ENCODE data around the gene RENBP.

RENBP gene

DNA sequence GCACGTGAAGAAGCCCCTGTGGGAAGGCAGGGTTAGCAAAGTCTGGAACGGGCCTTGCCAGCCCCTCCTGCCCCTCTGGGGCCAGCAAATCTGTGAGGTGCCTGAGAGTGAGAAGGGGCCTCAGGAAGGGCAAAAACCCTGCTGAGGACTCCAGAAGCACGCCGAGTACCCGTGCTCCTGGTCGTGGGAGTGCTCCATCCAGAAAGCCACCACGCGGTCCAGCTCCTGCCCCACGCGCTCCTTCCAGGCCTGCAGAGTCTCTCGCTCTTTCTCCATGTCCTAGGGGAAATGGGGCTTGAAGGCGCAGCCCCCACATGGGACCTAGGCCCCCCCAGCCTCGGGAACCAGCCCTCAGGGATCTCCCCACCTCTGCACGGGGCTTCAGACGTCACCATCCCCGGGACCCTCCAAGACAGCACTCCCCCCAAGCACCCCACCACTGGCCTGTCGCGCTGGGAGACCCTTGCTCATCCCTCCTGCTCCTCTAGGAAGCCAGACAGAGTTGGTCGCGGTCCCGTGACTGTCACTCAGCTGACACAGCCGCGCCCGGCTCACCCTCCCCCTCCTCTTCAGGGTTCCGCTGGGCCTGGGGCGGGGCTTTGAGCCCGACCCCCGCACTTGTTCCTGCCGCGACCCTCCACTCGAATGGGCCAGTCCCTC is at the start of gene RENBP:
RENBP (minus strand) TSS at position 504 of the 660 bp plus-strand sequence; CDS start at position 471, 33 bp downstream.
- H3K4me3 ChIP-seq (ENCODE audit: low read depth, low read length): no peak within 1 kb of the TSS
- H3K27me3 ChIP-seq (ENCODE audit: control insufficient read depth, insufficient read depth, low read length): no peaks in the 10 kb centered on the region
- no peaks in the 10 kb centered on the region for H3K4me1 ChIP-seq

DNA sequence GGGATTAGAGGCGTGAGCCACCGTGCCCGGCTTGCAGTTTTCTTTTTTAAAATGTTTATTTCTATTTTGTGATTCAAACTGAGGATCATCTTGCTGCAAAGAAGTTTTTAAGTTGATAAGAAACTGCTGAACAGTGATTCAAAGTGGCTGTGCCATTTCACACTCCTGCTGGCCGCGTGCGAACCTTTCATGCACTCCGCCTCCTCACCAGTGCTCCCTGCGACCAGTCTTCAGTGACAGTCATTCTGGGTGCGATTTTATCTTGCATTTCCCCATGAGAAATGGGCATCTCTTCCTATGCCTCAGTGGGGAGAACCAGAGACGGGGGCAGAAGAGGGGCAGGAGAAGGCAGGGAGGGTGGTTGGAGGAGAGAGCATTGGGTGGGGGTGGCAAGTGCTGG is 49.5 kb upstream of the RENBP start:
- Histone ChIP-seq H3K79me2 (no peaks in the 10 kb centered on the region), H3K27ac (no peak overlapping the region), H2AFZ (no peak overlapping the region), H3K9me3 (ENCODE audit: control insufficient read depth, low read length) (no peaks in the 10 kb centered on the region), H3K4me2 (ENCODE audit: low read length) (no peak overlapping the region), H3K27me3 (ENCODE audit: control insufficient read depth, insufficient read depth, low read length) (no peaks in the 10 kb centered on the region), H3K4me3 (ENCODE audit: low read depth, low read length) (no peak overlapping the region), H3K36me3 (ENCODE audit: control insufficient read depth, insufficient read depth, low read length) (no peaks in the 10 kb centered on the region), H3K4me1 (no peaks in the 10 kb centered on the region), H3K9ac (no peak overlapping the region)
- TF ChIP-seq, protein P1, sequence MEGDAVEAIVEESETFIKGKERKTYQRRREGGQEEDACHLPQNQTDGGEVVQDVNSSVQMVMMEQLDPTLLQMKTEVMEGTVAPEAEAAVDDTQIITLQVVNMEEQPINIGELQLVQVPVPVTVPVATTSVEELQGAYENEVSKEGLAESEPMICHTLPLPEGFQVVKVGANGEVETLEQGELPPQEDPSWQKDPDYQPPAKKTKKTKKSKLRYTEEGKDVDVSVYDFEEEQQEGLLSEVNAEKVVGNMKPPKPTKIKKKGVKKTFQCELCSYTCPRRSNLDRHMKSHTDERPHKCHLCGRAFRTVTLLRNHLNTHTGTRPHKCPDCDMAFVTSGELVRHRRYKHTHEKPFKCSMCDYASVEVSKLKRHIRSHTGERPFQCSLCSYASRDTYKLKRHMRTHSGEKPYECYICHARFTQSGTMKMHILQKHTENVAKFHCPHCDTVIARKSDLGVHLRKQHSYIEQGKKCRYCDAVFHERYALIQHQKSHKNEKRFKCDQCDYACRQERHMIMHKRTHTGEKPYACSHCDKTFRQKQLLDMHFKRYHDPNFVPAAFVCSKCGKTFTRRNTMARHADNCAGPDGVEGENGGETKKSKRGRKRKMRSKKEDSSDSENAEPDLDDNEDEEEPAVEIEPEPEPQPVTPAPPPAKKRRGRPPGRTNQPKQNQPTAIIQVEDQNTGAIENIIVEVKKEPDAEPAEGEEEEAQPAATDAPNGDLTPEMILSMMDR (IDR thresholded peaks at IDR 0.05): no peak

More for the DNA sequence above, at the start of gene RENBP:
- Histone ChIP-seq H2AFZ (no peak within 1 kb of the TSS), H3K9me3 (ENCODE audit: control insufficient read depth, low read length) (no peaks in the 10 kb centered on the region), H3K27ac (no peak within 1 kb of the TSS), H3K36me3 (ENCODE audit: control insufficient read depth, insufficient read depth, low read length) (no peaks in the 10 kb centered on the region), H3K9ac (no peak within 1 kb of the TSS), H3K79me2 (no peaks in the 10 kb centered on the region), H3K4me2 (ENCODE audit: low read length) (no peak within 1 kb of the TSS)
- TF ChIP-seq, protein P1 (IDR thresholded peaks at IDR 0.05): no peak

DNA sequence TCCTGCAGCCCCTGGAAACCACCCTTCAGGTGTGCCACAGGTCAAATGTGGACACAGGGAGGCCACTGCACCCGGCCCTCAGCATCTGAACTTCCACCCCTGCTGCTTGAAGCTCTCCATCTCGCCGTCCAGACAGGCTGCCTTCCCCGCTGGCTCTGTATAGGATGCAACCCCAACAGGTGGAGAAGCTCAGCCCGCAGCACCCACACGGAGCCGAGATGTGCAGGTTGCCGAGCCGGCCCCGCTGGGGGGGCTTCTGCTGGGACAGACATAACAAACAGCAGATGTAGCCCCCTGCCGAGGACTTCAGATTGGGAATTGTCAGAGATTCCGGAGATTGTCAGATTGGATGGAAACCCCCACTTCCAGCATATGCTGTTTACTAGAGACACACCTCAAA is 48.6 kb upstream of the RENBP start:
- Histone ChIP-seq H3K9me3 (ENCODE audit: control insufficient read depth, low read length) (no peaks in the 10 kb centered on the region), H3K9ac (no peak overlapping the region), H3K4me3 (ENCODE audit: low read depth, low read length) (no peak overlapping the region), H3K27ac (no peak overlapping the region), H3K79me2 (no peaks in the 10 kb centered on the region), H3K36me3 (ENCODE audit: control insufficient read depth, insufficient read depth, low read length) (no peaks in the 10 kb centered on the region), H3K27me3 (ENCODE audit: control insufficient read depth, insufficient read depth, low read length) (no peaks in the 10 kb centered on the region), H3K4me1 (no peaks in the 10 kb centered on the region), H3K4me2 (ENCODE audit: low read length) (no peak overlapping the region), H2AFZ (no peak overlapping the region)
- TF ChIP-seq, protein P1 (IDR thresholded peaks at IDR 0.05): no peak

DNA sequence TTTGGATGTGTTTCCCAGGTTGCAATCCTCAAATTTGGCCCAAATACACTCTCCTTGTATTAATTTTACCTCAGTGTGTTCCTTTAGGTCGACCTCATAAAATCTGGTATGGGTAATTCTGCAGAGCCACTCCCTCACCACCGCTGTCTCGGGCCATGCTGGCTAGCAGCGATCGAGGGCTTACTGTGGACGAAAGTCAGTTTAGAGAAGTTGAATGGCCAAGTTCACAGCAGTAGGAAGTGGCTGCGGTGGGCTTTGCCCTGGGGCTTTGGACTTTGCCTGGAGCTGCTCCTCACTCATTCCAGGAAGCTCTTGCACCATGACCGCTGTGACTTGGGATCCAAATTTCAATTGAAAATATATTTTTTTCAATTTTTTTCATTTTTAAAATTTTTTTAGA is 47.7 kb upstream of the RENBP start:
- H3K4me1 ChIP-seq: no peaks in the 10 kb centered on the region
- H3K36me3 ChIP-seq (ENCODE audit: control insufficient read depth, insufficient read depth, low read length): no peaks in the 10 kb centered on the region
- no peak overlapping the region for H3K27ac ChIP-seq
- TF ChIP-seq, protein P1 (IDR thresholded peaks at IDR 0.05): no peak
- no peaks in the 10 kb centered on the region for H3K9me3 ChIP-seq (ENCODE audit: control insufficient read depth, low read length)
- no peak overlapping the region for H3K9ac ChIP-seq
- no peaks in the 10 kb centered on the region for H3K27me3 ChIP-seq (ENCODE audit: control insufficient read depth, insufficient read depth, low read length)
- no peak overlapping the region for H2AFZ ChIP-seq
- H3K79me2 ChIP-seq: no peaks in the 10 kb centered on the region
- H3K4me3 ChIP-seq (ENCODE audit: low read depth, low read length): no peak overlapping the region
- H3K4me2 ChIP-seq (ENCODE audit: low read length): no peak overlapping the region

DNA sequence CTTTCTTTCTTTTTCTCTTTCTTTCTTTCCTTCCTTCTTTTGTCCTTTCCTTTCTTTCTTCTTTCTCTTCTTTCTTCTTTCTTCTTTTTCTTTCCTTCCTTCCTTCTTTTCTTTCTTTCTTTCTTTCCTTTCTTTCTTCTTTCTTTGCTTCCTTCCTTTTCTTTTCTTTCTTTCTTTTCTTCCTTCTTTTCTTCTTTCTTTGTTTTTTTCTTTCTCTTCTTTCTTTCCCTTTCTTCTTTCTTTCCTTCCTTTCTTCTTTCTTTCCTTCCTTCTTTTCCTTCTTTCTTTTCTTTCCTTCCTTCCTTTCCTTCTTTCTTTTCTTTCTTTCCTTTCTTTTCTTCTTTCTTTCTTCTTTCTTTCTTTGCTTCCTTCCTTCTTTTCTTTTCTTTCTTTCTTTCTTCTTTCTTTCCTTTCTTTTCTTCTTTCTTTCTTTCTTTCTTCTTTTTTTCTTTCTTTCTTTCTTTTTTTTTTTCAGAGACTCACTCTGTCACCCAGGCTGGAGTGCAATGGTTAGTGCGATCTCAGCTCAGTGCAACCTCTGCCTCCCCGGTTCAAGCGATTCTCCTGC is 46.7 kb upstream of the RENBP start:
- Histone ChIP-seq H3K4me3 (ENCODE audit: low read depth, low read length) (no peak overlapping the region), H3K27me3 (ENCODE audit: control insufficient read depth, insufficient read depth, low read length) (no peaks in the 10 kb centered on the region)
- TF ChIP-seq, protein P1 (IDR thresholded peaks at IDR 0.05): no peak

More for the DNA sequence above, 46.7 kb upstream of the RENBP start:
- Histone ChIP-seq H3K27ac (no peak overlapping the region), H3K9me3 (ENCODE audit: control insufficient read depth, low read length) (no peaks in the 10 kb centered on the region), H3K36me3 (ENCODE audit: control insufficient read depth, insufficient read depth, low read length) (no peaks in the 10 kb centered on the region), H3K4me2 (ENCODE audit: low read length) (no peak overlapping the region), H3K79me2 (no peaks in the 10 kb centered on the region), H3K9ac (no peak overlapping the region), H3K4me1 (no peaks in the 10 kb centered on the region), H2AFZ (no peak overlapping the region)
